OCI-M2 (cell line): ENCODE data around the gene SVEP1.

Source experiments
- DNase-seq: peaks from one replicate; lab custom pipeline; 2025; ENCODE audit not compliant: unreplicated experiment; lab: John Stamatoyannopoulos, UW

SVEP1 gene

GRCh38 chr9:110528645-110529044 is 50.9 kb downstream of the SVEP1 start:
- no peak for DNase-seq

GRCh38 chr9:110526426-110526825 is 53.1 kb downstream of the SVEP1 start:
- DNase-seq = no peak

- no peak for DNase-seq
These were observed 58.3 kb downstream of the SVEP1 start for GRCh38 chr9:110521206-110521605.

GRCh38 chr9:110520120-110520701 is 59.3 kb downstream of the SVEP1 start:
- DNase-seq = no peak

GRCh38 chr9:110517483-110517882 is 62.1 kb downstream of the SVEP1 start:
- DNase-seq = no peak

GRCh38 chr9:110514897-110515296 is 64.6 kb downstream of the SVEP1 start:
- no peak for DNase-seq

- no peak for DNase-seq
These were observed 66.7 kb downstream of the SVEP1 start for GRCh38 chr9:110512817-110513216.

GRCh38 chr9:110509792-110510191 is 69.7 kb downstream of the SVEP1 start:
- no peak for DNase-seq

GRCh38 chr9:110502842-110503241 is 76.7 kb downstream of the SVEP1 start:
- no peak for DNase-seq

- DNase-seq = no peak
These were observed 79.9 kb downstream of the SVEP1 start for GRCh38 chr9:110499608-110500007.

- DNase-seq = no peak
These were observed 92.3 kb downstream of the SVEP1 start for GRCh38 chr9:110487196-110487595.

- no peak for DNase-seq
These were observed 93.3 kb downstream of the SVEP1 start for GRCh38 chr9:110486218-110486617.

GRCh38 chr9:110479481-110479880 is 100.1 kb downstream of the SVEP1 start:
- DNase-seq = no peak

GRCh38 chr9:110476251-110476650 is 103.3 kb downstream of the SVEP1 start:
- no peak for DNase-seq

- DNase-seq = no peak
These were observed 107.4 kb downstream of the SVEP1 start for GRCh38 chr9:110472111-110472510.

- DNase-seq = no peak
These were observed 110.6 kb downstream of the SVEP1 start for GRCh38 chr9:110468950-110469349.

GRCh38 chr9:110465190-110465589 is 114.4 kb downstream of the SVEP1 start:
- DNase-seq = no peak

- DNase-seq = no peak
These were observed 115.2 kb downstream of the SVEP1 start for GRCh38 chr9:110464321-110464720.

- DNase-seq = no peak
These were observed 116.0 kb downstream of the SVEP1 start for GRCh38 chr9:110463499-110463898.

GRCh38 chr9:110457245-110457644 is 122.3 kb downstream of the SVEP1 start:
- DNase-seq = no peak

- DNase-seq = no peak
These were observed 122.9 kb downstream of the SVEP1 start for GRCh38 chr9:110456681-110457080.

- no peak for DNase-seq
These were observed 123.7 kb downstream of the SVEP1 start for GRCh38 chr9:110455860-110456259.

- no peak for DNase-seq
These were observed 127.2 kb downstream of the SVEP1 start for GRCh38 chr9:110452227-110452801.
